Measurements from ENCODE around the gene ZNF483. TPM values are rescaled to one million over a fixed set of nuclear protein-coding genes. Genes with fewer than 3 reads are reported as not detected.
"Not testable (repeated sequence)": the region's sequence is repeated elsewhere in the genome, so short reads cannot be mapped to it uniquely, and the experiment has no call there.

Gene ZNF483
- total RNA-seq, 1 experiment from 2014 or later, result not detected

DNA sequence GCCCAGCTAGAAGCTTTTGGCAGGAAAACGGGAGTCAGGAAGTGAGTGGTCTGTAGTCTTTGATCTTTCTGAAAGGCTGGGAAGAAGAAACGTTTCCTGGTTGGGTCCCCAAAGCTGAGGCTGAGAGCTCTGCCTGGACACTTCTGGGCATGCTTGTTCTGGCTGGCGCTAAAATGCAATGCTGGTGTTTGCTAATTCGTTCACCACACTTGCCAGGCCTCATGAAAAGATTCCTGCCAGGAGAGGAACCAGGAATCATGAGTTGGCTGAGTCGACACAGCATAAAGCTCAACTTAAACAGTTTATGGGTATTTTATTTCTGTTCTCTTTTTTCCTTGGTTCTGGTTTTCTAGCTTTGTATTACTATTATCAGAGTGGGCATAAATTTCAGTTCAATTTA, 85.2 kb downstream of the ZNF483 start:
- no peak for DNase-seq (ENCODE audit: low spot score)

GRCh38 chr9:111610845-111611244, 85.9 kb downstream of the ZNF483 start:
- DNase-seq (ENCODE audit: low spot score), result peak; percentile 37

DNA sequence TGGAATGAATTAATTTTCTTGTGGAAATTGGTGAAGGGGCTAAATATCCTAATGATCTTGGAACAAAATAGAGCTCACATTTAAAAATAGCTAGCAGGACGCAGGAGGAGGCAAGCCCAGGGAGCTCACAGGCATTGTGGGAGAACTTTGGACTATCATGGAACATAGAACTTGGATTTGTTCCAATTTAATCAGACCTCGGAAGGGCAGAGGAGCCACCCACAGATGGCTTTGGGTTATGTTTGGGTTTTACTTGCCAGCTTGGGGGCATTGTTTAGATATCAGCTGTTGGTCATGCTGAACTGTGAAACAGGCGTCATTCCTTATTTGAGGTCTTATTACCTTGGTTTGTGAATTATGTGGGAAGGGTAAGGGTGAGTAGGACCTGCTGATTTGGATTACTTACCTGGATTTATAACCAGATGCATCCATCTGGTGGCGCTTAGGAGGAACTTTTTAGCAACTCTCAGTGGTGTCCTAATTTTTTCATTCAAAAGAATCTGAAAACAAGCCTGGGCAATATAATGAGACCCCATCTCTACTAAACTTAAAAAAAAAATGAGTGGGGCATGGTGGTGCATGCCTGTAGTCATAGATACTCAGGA, 88.6 kb downstream of the ZNF483 start:
- DNase-seq (ENCODE audit: low spot score), result peak; percentile 64

DNA sequence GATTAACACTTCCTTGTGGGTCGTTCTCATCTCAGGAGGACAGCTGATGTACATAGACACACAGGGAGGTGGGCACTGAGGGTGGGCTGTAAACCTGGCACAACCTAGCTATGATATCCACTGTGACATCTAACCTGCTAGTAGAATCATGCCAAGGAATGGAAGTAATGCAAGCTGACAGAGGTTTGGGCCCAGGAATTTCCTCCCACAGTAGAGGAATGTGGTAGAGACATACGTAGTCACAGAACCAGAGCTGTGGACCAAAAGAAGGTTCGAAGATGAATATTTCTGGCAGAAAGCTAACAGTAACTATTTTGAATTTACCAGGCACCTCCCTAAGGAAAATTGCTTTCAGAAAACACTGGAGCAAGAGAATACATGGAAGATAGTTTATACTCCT, 90.9 kb downstream of the ZNF483 start:
- no peak for DNase-seq (ENCODE audit: low spot score)

DNA sequence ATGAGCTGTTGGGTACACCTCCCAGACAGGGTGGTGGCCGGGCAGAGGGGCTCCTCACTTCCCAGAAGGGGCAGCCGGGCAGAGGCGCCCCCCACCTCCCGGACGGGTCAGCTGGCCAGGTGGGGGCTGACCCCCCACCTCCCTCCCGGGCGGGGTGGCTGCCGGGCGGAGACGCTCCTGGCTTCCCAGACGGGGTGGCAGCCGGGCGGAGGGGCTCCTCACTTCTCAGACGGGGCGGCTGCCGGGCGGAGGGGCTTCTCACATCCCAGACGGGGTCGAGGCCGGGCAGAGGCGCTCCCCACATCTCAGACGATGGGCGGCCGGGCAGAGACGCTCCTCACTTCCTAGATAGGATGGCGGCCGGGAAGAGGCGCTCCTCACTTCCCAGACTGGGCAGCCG, 92.4 kb downstream of the ZNF483 start:
- DNase-seq (ENCODE audit: low spot score), result not testable (repeated sequence)

GRCh38 chr9:111621895-111622480, 97.0 kb downstream of the ZNF483 start:
- DNase-seq (ENCODE audit: low spot score), result peak; percentile 68

DNA sequence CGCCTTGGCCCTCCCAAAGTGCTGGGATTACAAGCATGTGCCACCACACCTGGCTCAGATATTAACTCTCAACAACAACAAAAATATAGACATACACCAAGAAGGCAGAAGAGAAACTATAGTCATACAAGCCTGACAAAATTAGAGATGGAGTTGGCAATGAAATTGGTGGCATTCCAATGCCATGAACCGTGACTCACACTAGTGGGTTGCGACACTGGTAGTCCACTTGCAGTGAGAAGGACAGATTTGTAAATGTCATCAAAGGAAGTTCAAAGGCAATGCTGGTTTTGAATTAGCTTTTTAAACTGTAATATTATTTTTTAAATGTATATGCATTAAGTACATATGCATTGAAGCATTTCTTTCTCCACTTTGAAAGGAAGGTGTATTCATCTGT, 97.6 kb downstream of the ZNF483 start:
- DNase-seq (ENCODE audit: low spot score), result peak; percentile 32

Other genes with a start within 250 kb of the ZNF483 start
- gene OR2K2, start 195.0 kb upstream of the ZNF483 start, total RNA-seq (2014; rRNA removed; shearing (Covaris generic)), result not detected in 2 replicates
- 35.9 and 41.4 TPM in 2 replicates for gene ECPAS, start 40.8 kb upstream of the ZNF483 start, total RNA-seq (2014; rRNA removed; shearing (Covaris generic))
- 39.8 and 41.3 TPM in 2 replicates for gene PTGR1, start 74.5 kb downstream of the ZNF483 start, total RNA-seq (2014; rRNA removed; shearing (Covaris generic))
- 4.7 and 7.7 TPM in 2 replicates for gene DNAJC25, start 106.2 kb downstream of the ZNF483 start, total RNA-seq (2014; rRNA removed; shearing (Covaris generic))
- 8.6 and 13.7 TPM in 2 replicates for gene GNG10, start 136.4 kb downstream of the ZNF483 start, total RNA-seq (2014; rRNA removed; shearing (Covaris generic))

Data from HT-29 (cell line).